GM10266 (cell line): Measurements from ENCODE around the gene NRXN3.

Experiments
- DNase-seq: peaks from one replicate; pipeline ENCODE4 v3.0.0; 2012; ENCODE audit errors: extremely low spot score
- CTCF ChIP-seq: IDR thresholded peaks from 2 replicates; pipeline ENCODE4 v1.5.1; 2012; ENCODE audit warnings: mild to moderate bottlenecking, low read depth; ENCODE audit not compliant: control insufficient read depth, insufficient read depth; ENCODE audit errors: missing control alignments

NRXN3 gene

GRCh38 chr14:79420725-79421124, 1250.6 kb downstream of the NRXN3 start:
- TF ChIP-seq CTCF, result no peak
- no peak for DNase-seq

- no peak for TF ChIP-seq CTCF
- no peak for DNase-seq
Observed at GRCh38 chr14:79421811-79422210, 1251.6 kb downstream of the NRXN3 start.

- DNase-seq, result no peak
- no peak for TF ChIP-seq CTCF
Observed at GRCh38 chr14:79424462-79424861, 1254.3 kb downstream of the NRXN3 start.

DNA sequence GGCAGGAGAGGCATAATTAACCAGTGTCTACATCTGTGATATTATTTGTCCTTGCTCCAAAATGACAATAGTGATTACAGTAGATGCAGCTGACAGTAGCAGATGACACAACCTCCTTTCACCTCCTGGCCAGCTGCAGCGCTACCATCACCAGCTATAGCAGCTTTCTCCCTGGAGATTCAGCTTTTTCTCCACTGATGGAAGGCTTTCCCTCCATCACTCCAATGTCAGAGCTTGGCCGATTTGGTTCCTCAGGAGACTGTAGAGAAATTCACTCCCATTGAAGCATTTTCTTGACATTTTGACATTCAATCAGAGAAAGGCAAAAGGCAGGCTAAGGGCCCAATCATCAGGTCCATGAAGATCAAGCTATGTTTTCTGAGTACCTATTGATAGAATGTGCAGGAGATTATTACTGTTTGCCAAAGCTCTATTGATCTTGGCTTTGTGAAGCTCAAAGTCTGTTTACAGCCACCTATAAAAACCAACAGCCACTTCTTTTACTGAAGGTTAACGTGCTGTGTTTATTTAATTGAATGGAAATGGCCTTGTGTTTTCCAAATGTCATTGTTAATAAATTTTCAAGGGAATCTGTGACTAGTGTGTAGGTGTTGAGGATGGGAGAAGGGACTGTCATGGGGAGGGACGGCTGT, 1256.1 kb downstream of the NRXN3 start:
- no peak for DNase-seq
- no peak for TF ChIP-seq CTCF

GRCh38 chr14:79432640-79433039, 1262.5 kb downstream of the NRXN3 start:
- DNase-seq, result no peak
- no peak for TF ChIP-seq CTCF

GRCh38 chr14:79436335-79436734, 1266.2 kb downstream of the NRXN3 start:
- no peak for DNase-seq
- no peak for TF ChIP-seq CTCF

GRCh38 chr14:79437951-79438350, 1267.8 kb downstream of the NRXN3 start:
- DNase-seq, result no peak
- TF ChIP-seq CTCF, result no peak
